PC-3 (cell line): ENCODE results near the gene FGD5. TPM values are rescaled to one million over a fixed set of nuclear protein-coding genes. Genes with fewer than 3 reads are reported as not detected.

Source experiments
- ATAC-seq: fragments of 200-7000 bp; cut with Tn5 transposase; 2 replicates; pipeline ENCODE4 v1.9.1; 2020; ENCODE audit warnings: mild to moderate bottlenecking, moderate library complexity
- BruUV-seq: library from RNA; stranded (reverse); fragments of 400-500 nt; replicated peaks from 2 replicates; lab custom pipeline; 2021; lab: Mats Ljungman, UMichigan
- CTCF ChIA-PET: fragments of 300-600 bp; sonication (Branson Sonifier 250); formaldehyde crosslinking; loops from one replicate; lab custom pipeline; 2022; ENCODE audit warnings: antibody characterized with exemption; lab: Charles Lee
- POLR2A ChIA-PET: fragments of 300-600 bp; sonication (Branson Sonifier 250); formaldehyde crosslinking; loops from one replicate; lab custom pipeline; 2022; ENCODE audit warnings: antibody characterized with exemption; ENCODE audit not compliant: unreplicated experiment; lab: Charles Lee
- DNase-seq: peaks from one replicate; pipeline ENCODE4 v3.0.0-alpha.2; 2015
- H2AFZ ChIP-seq: fragments of 300-600 bp; sonication (generic); 2 replicates; pipeline ENCODE4 v1.6.0; 2016; ENCODE audit warnings: antibody characterized with exemption, low read length
- H3F3A ChIP-seq: fragments of 300-600 bp; sonication (generic); one replicate; pipeline ENCODE4 v1.6.0; 2017; ENCODE audit warnings: antibody characterized with exemption, low read length, control low read depth, mild to moderate bottlenecking; ENCODE audit not compliant: unreplicated experiment
- H3K27ac ChIP-seq: fragments of 300-600 bp; sonication (generic); 2 replicates; pipeline ENCODE4 v1.5.1; 2016; ENCODE audit warnings: mild to moderate bottlenecking, low read length
- H3K27me3 ChIP-seq: fragments of 300-600 bp; sonication (generic); 2 replicates; pipeline ENCODE4 v1.6.1; 2016; ENCODE audit warnings: low read length, mixed read lengths
- H3K36me3 ChIP-seq: fragments of 300-600 bp; sonication (generic); 2 replicates; pipeline ENCODE4 v1.6.1; 2016; ENCODE audit warnings: low read depth, mixed run types, low read length, mixed read lengths
- H3K4me1 ChIP-seq: fragments of 300-600 bp; sonication (generic); 2 replicates; pipeline ENCODE4 v1.5.1; 2016; ENCODE audit warnings: low read length; ENCODE audit not compliant: insufficient read depth
- H3K4me2 ChIP-seq: fragments of 300-600 bp; sonication (generic); 2 replicates; pipeline ENCODE4 v1.6.0; 2016; ENCODE audit warnings: low read length
- H3K4me3 ChIP-seq: fragments of 300-600 bp; sonication (generic); 2 replicates; pipeline ENCODE4 v1.5.1; 2016; ENCODE audit warnings: mild to moderate bottlenecking, low read length, mixed read lengths
- H3K79me2 ChIP-seq: fragments of 300-600 bp; sonication (generic); 2 replicates; pipeline ENCODE4 v1.6.1; 2017; ENCODE audit warnings: low read length, mixed read lengths
- H3K9ac ChIP-seq: fragments of 300-600 bp; sonication (generic); 2 replicates; pipeline ENCODE4 v1.6.0; 2016; ENCODE audit warnings: mild to moderate bottlenecking, low read length
- H3K9me2 ChIP-seq: fragments of 300-600 bp; sonication (generic); replicated peaks from 2 replicates; pipeline ENCODE4 v1.6.1; 2016; ENCODE audit warnings: mixed run types, low read length, mixed read lengths
- H3K9me3 ChIP-seq: fragments of 300-600 bp; sonication (generic); 2 replicates; pipeline ENCODE4 v1.6.1; 2016; ENCODE audit warnings: low read length, mixed read lengths
- H4K20me1 ChIP-seq: fragments of 300-600 bp; sonication (generic); 2 replicates; pipeline ENCODE4 v1.6.1; 2016; ENCODE audit warnings: low read length, mixed read lengths
- CTCF ChIP-seq: fragments of 300-600 bp; sonication (generic); conservative IDR thresholded peaks from 2 replicates; pipeline ENCODE4 v1.5.1; 2017; ENCODE audit warnings: antibody characterized with exemption, low read depth, mild to moderate bottlenecking, low read length
- EZH2 ChIP-seq: fragments of 300-600 bp; sonication (generic); IDR thresholded peaks from one replicate; pipeline ENCODE4 v1.6.1; 2017; ENCODE audit warnings: antibody characterized with exemption, mild to moderate bottlenecking, low read length; ENCODE audit not compliant: unreplicated experiment
- EZH2phosphoT487 ChIP-seq: fragments of 300-600 bp; sonication (generic); IDR thresholded peaks from 2 replicates; pipeline ENCODE4 v1.6.1; 2018; ENCODE audit warnings: mild to moderate bottlenecking, antibody characterized with exemption, low read length, borderline replicate concordance
- intact Hi-C: fragments of 100-400 bp; cut with micrococcal nuclease; formaldehyde crosslinking; loops from 2 replicates; pipeline ENCODE4 v1.9.0; 2023
- total RNA-seq: library from RNA; depleted of rRNA; stranded (reverse); fragments of >200 nt; gene quantifications from 2 replicates; pipeline ENCODE4 v1.2.3, GENCODE V29; 2014

The FGD5 gene
- total RNA-seq, 1 experiment from 2014 or later = not detected

- H3K27ac ChIP-seq = no peak overlapping the region
- H3K9ac ChIP-seq = no peak overlapping the region
- H3K79me2 ChIP-seq = no peaks in the 10 kb centered on the region
- ChIA-PET CTCF (no interaction called here), POLR2A (no interaction called here)
- intact Hi-C loops = no loop called here
- ATAC-seq = no peak; the same call in 1 of the 2 replicates
- TF ChIP-seq CTCF (peak; percentile 44), EZH2phosphoT487 (no peak), EZH2 (no peak)
- no peaks in the 10 kb centered on the region for H3K36me3 ChIP-seq
- no peak overlapping the region for H3K4me3 ChIP-seq
- BruUV-seq = no TSS peak
- no peaks in the 10 kb centered on the region for H3K9me3 ChIP-seq
- DNase-seq = no peak
- H3F3A ChIP-seq = no peaks in the 10 kb centered on the region
- H3K4me2 ChIP-seq = no peak overlapping the region
- no peaks in the 10 kb centered on the region for H4K20me1 ChIP-seq
- no peaks in the 10 kb centered on the region for H3K9me2 ChIP-seq
- H3K27me3 ChIP-seq = peaks cover 73% of the 10 kb centered on the region
- no peaks in the 10 kb centered on the region for H3K4me1 ChIP-seq
- no peak overlapping the region for H2AFZ ChIP-seq
Measured at GRCh38 chr3:14863333-14864100, 44.8 kb downstream of the FGD5 start.

GRCh38 chr3:14864131-14864530 lies 45.4 kb downstream of the FGD5 start:
- no peaks in the 10 kb centered on the region for H3K79me2 ChIP-seq
- H3K27me3 ChIP-seq = peaks cover 66% of the 10 kb centered on the region
- POLR2A ChIA-PET = no interaction called here
- no peak overlapping the region for H3K27ac ChIP-seq
- H3K36me3 ChIP-seq = no peaks in the 10 kb centered on the region
- BruUV-seq = no TSS peak
- H3K4me2 ChIP-seq = no peak overlapping the region
- H3F3A ChIP-seq = no peaks in the 10 kb centered on the region
- no peaks in the 10 kb centered on the region for H3K4me1 ChIP-seq
- no peaks in the 10 kb centered on the region for H4K20me1 ChIP-seq
- no peak for TF ChIP-seq EZH2phosphoT487
- no peak for TF ChIP-seq CTCF
- no peak for TF ChIP-seq EZH2
- intact Hi-C loops = no loop called here
- no peaks in the 10 kb centered on the region for H3K9me3 ChIP-seq
- H2AFZ ChIP-seq = no peak overlapping the region
- no peaks in the 10 kb centered on the region for H3K9me2 ChIP-seq
- H3K9ac ChIP-seq = no peak overlapping the region
- CTCF ChIA-PET = no interaction called here
- H3K4me3 ChIP-seq = no peak overlapping the region
- no peak for ATAC-seq
- DNase-seq = no peak

- Histone ChIP-seq H2AFZ (no peak overlapping the region), H3K4me1 (no peaks in the 10 kb centered on the region), H3F3A (no peaks in the 10 kb centered on the region), H3K9ac (no peak overlapping the region), H3K9me2 (no peaks in the 10 kb centered on the region), H3K9me3 (no peaks in the 10 kb centered on the region), H3K4me3 (no peak overlapping the region), H3K27ac (no peak overlapping the region), H3K79me2 (no peaks in the 10 kb centered on the region), H3K4me2 (no peak overlapping the region), H3K36me3 (no peaks in the 10 kb centered on the region), H4K20me1 (no peaks in the 10 kb centered on the region), H3K27me3 (peaks cover 71% of the 10 kb centered on the region)
- TF ChIP-seq EZH2phosphoT487 (no peak), EZH2 (no peak), CTCF (no peak)
- intact Hi-C loops = no loop called here
- no TSS peak for BruUV-seq
- CTCF ChIA-PET = no interaction called here
- DNase-seq = no peak
- POLR2A ChIA-PET = no interaction called here
- ATAC-seq = no peak
Measured at GRCh38 chr3:14866627-14867026, 47.9 kb downstream of the FGD5 start.
